K562 (cell line): ENCODE results near the gene NHS. TPM values are rescaled to one million over a fixed set of nuclear protein-coding genes. Genes with fewer than 3 reads are reported as not detected.

ENCODE experiments used
- ATAC-seq: fragments of 200-7000 bp; cut with Tn5 transposase; 3 replicates; pipeline ENCODE4 v1.9.1; 2020; ENCODE audit warnings: moderate library complexity
- BruUV-seq: library from RNA; stranded (reverse); fragments of 400-500 nt; replicated peaks from 2 replicates; lab custom pipeline; 2021; lab: Mats Ljungman, UMichigan
- CTCF ChIA-PET: fragments of 300-600 bp; formaldehyde crosslinking; extraction: SDS; loops from one replicate; lab custom pipeline; 2021; ENCODE audit warnings: low intra/inter-chr PET ratio; lab: Yijun Ruan, JAX
- POLR2A ChIA-PET: fragments of 300-600, 350-650 bp; sonication (Branson Sonifier 250); formaldehyde crosslinking; extraction: SDS; loops from one replicate; lab custom pipeline; 2021; ENCODE audit warnings: antibody characterized with exemption, inconsistent platforms; lab: Yijun Ruan, JAX
- DNase-seq, 4 experiments: peaks; one replicate each; pipeline versions ENCODE4 v3.0.0 to v3.0.0-alpha.2; 2011 to 2018; ENCODE audit warnings: low spot score in 3 of 4, mixed read lengths in 3 of 4; ENCODE audit errors: extremely low read depth in 1 of 4
- FAIRE-seq: peaks from 2 replicates; lab custom pipeline; 2011; peaks lifted over from hg19 to GRCh38; lab: Jason Lieb, UNC
- H2AFZ ChIP-seq: 2 replicates; pipeline ENCODE4 v1.6.0; 2011; ENCODE audit warnings: low read depth, low read length, control low read depth, inconsistent platforms
- H3K27ac ChIP-seq: fragments of 200-600 bp; 3 replicates; pipeline ENCODE4 v1.8.0; 2011; ENCODE audit warnings: low read depth, mild to moderate bottlenecking, control low read depth, inconsistent platforms, low read length, moderate library complexity, mixed read lengths; ENCODE audit errors: extremely low read depth
- H3K27me3 ChIP-seq, 2 experiments: fragments of 300-600 bp in 1 of 2; 2 replicates in 1 of 2; 3 replicates in 1 of 2; pipeline versions ENCODE4 v1.6.0 to v1.8.0; 2011; ENCODE audit warnings: inconsistent platforms in 2 of 2, low read length in 2 of 2, mild to moderate bottlenecking in 1 of 2, mixed read lengths in 1 of 2, moderate library complexity in 1 of 2; ENCODE audit not compliant: control insufficient read depth in 2 of 2, insufficient read depth in 2 of 2
- H3K36me3 ChIP-seq: fragments of 300-600 bp; 3 replicates; pipeline ENCODE4 v1.8.0; 2011; ENCODE audit warnings: mild to moderate bottlenecking, low read length, inconsistent platforms; ENCODE audit not compliant: control insufficient read depth, insufficient read depth
- H3K4me1 ChIP-seq, 2 experiments: fragments of 200-600 bp in 1 of 2; replicated peaks in 1 of 2; 2 replicates in 1 of 2; 3 replicates in 1 of 2; pipeline versions ENCODE4 v1.5.1 to v1.8.0; 2011; ENCODE audit warnings: inconsistent platforms in 2 of 2, low read length in 2 of 2, mild to moderate bottlenecking in 1 of 2, mixed read lengths in 1 of 2, moderate library complexity in 1 of 2; ENCODE audit not compliant: control insufficient read depth in 2 of 2, insufficient read depth in 2 of 2
- H3K4me2 ChIP-seq: 2 replicates; pipeline ENCODE4 v1.6.1; 2011; ENCODE audit warnings: low read length, control low read depth, inconsistent platforms, mixed read lengths; ENCODE audit not compliant: insufficient read depth
- H3K4me3 ChIP-seq: fragments of 200-600 bp; sonication (generic), shearing (Covaris generic); 2 replicates; pipeline ENCODE4 v1.5.1; 2016; ENCODE audit warnings: control low read depth, inconsistent platforms
- H3K79me2 ChIP-seq: fragments of 200-600 bp; 3 replicates; pipeline ENCODE4 v1.8.0; 2011; ENCODE audit warnings: low read length, inconsistent platforms; ENCODE audit not compliant: control insufficient read depth, insufficient read depth
- H3K9ac ChIP-seq, 2 experiments: 2 replicates each; pipeline versions ENCODE4 v1.6.0 to v1.6.1; 2011; ENCODE audit warnings: low read depth in 2 of 2, low read length in 2 of 2, control low read depth in 1 of 2, inconsistent platforms in 1 of 2, mild to moderate bottlenecking in 1 of 2, mixed read lengths in 1 of 2; ENCODE audit not compliant: insufficient read depth in 1 of 2
- H3K9me1 ChIP-seq: one replicate; pipeline ENCODE4 v1.6.0; 2011; ENCODE audit warnings: inconsistent platforms, mild to moderate bottlenecking, low read length, moderate library complexity; ENCODE audit not compliant: control insufficient read depth, insufficient read depth
- H3K9me3 ChIP-seq: replicated peaks from 2 replicates; pipeline ENCODE4 v1.5.1; 2011; ENCODE audit warnings: low read depth, low read length, inconsistent platforms; ENCODE audit not compliant: control insufficient read depth, insufficient read depth
- H4K20me1 ChIP-seq: replicated peaks from 2 replicates; pipeline ENCODE4 v1.6.1; 2011; ENCODE audit warnings: low read length, inconsistent platforms, mixed read lengths; ENCODE audit not compliant: control insufficient read depth, insufficient read depth
- CXXC5 ChIP-seq: fragments of 250-450 bp; sonication (Bioruptor Pico); IDR thresholded peaks from 2 replicates; pipeline ENCODE4 v1.8.0; 2022; ENCODE audit warnings: inconsistent platforms, mild to moderate bottlenecking, moderate library complexity
- TAF7 ChIP-seq: fragments of 450-650 bp; IDR thresholded peaks from 2 replicates; pipeline ENCODE4 v1.6.1; 2016; ENCODE audit warnings: missing genetic modification characterization, missing compliant biosample characterization
- ZNF232 ChIP-seq: sonication (generic); formaldehyde crosslinking; IDR thresholded peaks from 2 replicates; pipeline ENCODE4 v1.8.0; 2022; ENCODE audit warnings: mild to moderate bottlenecking, missing genetic modification reagents
- ZNF512 ChIP-seq: IDR thresholded peaks from 2 replicates; pipeline ENCODE4 v1.6.1; 2016; ENCODE audit warnings: missing genetic modification characterization, missing compliant biosample characterization
- ZNF785 ChIP-seq: fragments of 250-450 bp; sonication (Bioruptor Pico); IDR thresholded peaks from 2 replicates; pipeline ENCODE4 v1.4.0; 2020; ENCODE audit warnings: mild to moderate bottlenecking
- WGBS: fragments of 100-300 bp; shearing (Covaris generic); methylation state at CpG from one replicate; pipeline ENCODE4 v1.1.6; 2016; ENCODE audit warnings: low coverage, mixed read lengths; ENCODE audit not compliant: insufficient coverage; ENCODE audit errors: missing lambda C conversion rate; 5-methylcytosine and 5-hydroxymethylcytosine counted together
- in situ Hi-C: fragments of 300-500 bp; cut with MboI; formaldehyde crosslinking; loops from 4 replicates; pipeline ENCODE4 v1.15.0; 2018; ENCODE audit warnings: inconsistent platforms, mixed read lengths
- intact Hi-C: fragments of 100-400 bp; cut with micrococcal nuclease; formaldehyde crosslinking; loops from 2 replicates; pipeline ENCODE4 v1.14.2; 2022
- polyA plus RNA-seq, 8 experiments: library from polyadenylated mRNA; depleted of rRNA in 4 of 8; stranded (reverse) in 5 of 8; unstranded in 3 of 8; fragments of >200 nt; fragmentation: Nextera tagmentation in 2 of 8; fragmentation: Illumina TruSeq in 1 of 8; extraction: Ambion mirVana in 2 of 8; extraction: Trizol in 1 of 8; gene quantifications; 2 replicates each; pipeline versions ENCODE4 v1.2.1 to v1.2.3, GENCODE V29; 2011 to 2014; ENCODE audit warnings: inconsistent platforms in 1 of 8, missing spikeins in 1 of 8
- total RNA-seq, 7 experiments: library from RNA; depleted of rRNA in 6 of 7; stranded (reverse); fragments of >200 nt in 6 of 7; fragmentation: Illumina TruSeq in 2 of 7; extraction: Trizol in 2 of 7; gene quantifications; 2 replicates each; pipeline versions ENCODE4 v1.2.1 to v1.2.3, GENCODE V29; 2011 to 2021; ENCODE audit warnings: low replicate concordance in 1 of 7
- TF ChIP-seq, protein P1 (sequence below): fragments of 450-650 bp; IDR thresholded peaks from 2 replicates; pipeline ENCODE4 v1.6.1; 2016; ENCODE audit warnings: borderline replicate concordance

Gene NHS
- total and polyA plus RNA-seq, 9 of the 15 experiments (the other 6 are each of a cell fraction or from before 2014, with no cell fraction given): 0.02 TPM; not detected in 8

DNA sequence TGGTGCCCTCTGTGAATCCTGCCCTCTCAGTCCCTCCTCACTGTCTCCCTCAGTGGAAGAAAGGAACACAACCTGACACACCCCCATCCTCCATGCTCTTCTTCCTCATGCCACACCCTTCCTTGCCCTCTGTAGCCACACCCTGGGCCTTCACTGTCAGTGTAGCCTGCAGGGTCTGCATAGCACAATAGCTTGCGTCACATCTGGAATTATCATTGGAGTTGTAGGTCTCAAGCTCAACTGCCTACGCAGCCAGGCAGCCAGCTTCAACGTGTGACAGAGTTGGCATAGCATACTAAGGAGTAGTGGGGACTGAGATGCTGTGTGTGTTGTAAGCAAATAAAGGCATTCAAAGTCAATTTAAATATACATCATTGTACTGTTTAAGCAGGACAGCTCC lies 248.8 kb downstream of the NHS start:
- POLR2A ChIA-PET: no interaction called here
- no peak for FAIRE-seq

DNA sequence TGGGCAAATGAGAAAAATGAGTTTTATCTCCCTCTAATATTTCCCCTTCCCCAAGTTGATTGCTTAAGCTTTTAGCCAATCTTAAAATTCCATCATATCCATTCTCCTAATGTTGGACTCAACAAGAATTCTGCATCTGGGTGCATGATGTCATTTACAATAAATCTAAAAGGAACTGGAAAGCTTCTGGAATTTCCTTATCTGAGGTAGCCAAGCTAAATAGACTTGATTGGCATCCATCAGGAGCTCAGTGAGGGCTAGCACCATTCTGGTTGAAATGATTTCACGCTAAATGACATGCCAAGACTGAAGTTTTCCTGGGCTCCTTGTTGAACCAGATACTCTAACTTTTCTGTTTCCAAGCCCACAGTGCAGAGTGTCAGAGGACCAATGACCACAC lies 252.0 kb downstream of the NHS start:
- no peaks in the 10 kb centered on the region for H3K27me3 ChIP-seq
- FAIRE-seq (no peak), DNase-seq (no peak), ATAC-seq (no peak)
- H3K9me1 ChIP-seq: no peaks in the 10 kb centered on the region
- intact Hi-C loops: no loop called here
- H4K20me1 ChIP-seq: no peaks in the 10 kb centered on the region
- H3K9me3 ChIP-seq: no peaks in the 10 kb centered on the region
- BruUV-seq: no TSS peak
- H2AFZ ChIP-seq: no peak overlapping the region
- TF ChIP-seq ZNF232 (CRISPR knock-in tag): no peak
- no peak for TF ChIP-seq TAF7
- TF ChIP-seq, protein P1, sequence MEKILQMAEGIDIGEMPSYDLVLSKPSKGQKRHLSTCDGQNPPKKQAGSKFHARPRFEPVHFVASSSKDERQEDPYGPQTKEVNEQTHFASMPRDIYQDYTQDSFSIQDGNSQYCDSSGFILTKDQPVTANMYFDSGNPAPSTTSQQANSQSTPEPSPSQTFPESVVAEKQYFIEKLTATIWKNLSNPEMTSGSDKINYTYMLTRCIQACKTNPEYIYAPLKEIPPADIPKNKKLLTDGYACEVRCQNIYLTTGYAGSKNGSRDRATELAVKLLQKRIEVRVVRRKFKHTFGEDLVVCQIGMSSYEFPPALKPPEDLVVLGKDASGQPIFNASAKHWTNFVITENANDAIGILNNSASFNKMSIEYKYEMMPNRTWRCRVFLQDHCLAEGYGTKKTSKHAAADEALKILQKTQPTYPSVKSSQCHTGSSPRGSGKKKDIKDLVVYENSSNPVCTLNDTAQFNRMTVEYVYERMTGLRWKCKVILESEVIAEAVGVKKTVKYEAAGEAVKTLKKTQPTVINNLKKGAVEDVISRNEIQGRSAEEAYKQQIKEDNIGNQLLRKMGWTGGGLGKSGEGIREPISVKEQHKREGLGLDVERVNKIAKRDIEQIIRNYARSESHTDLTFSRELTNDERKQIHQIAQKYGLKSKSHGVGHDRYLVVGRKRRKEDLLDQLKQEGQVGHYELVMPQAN: no peak
- TF ChIP-seq ZNF512 (tag): no peak
- no peak for TF ChIP-seq ZNF785 (CRISPR knock-in tag)
- H3K27ac ChIP-seq: no peak overlapping the region
- CTCF ChIA-PET: no interaction called here
- POLR2A ChIA-PET: no interaction called here
- in situ Hi-C loops: no loop called here
- no peaks in the 10 kb centered on the region for H3K79me2 ChIP-seq
- no peak overlapping the region for H3K9ac ChIP-seq
- no peak overlapping the region for H3K4me2 ChIP-seq
- no peaks in the 10 kb centered on the region for H3K36me3 ChIP-seq
- no peak overlapping the region for H3K4me3 ChIP-seq
- 0% methylated on average over 1 of the region's 1 CpG for WGBS
- no peaks in the 10 kb centered on the region for H3K4me1 ChIP-seq

More for the DNA sequence above, 248.8 kb downstream of the NHS start:
- H3K9me1 ChIP-seq: no peaks in the 10 kb centered on the region
- no peak overlapping the region for H3K4me2 ChIP-seq
- no peaks in the 10 kb centered on the region for H3K9me3 ChIP-seq
- ATAC-seq (no peak), DNase-seq (no peak)
- H3K4me1 ChIP-seq: no peaks in the 10 kb centered on the region
- in situ Hi-C loops: no loop called here
- H4K20me1 ChIP-seq: no peaks in the 10 kb centered on the region
- no peak overlapping the region for H3K27ac ChIP-seq
- no peaks in the 10 kb centered on the region for H3K79me2 ChIP-seq
- H3K27me3 ChIP-seq: no peaks in the 10 kb centered on the region
- no peak overlapping the region for H2AFZ ChIP-seq
- CTCF ChIA-PET: no interaction called here
- no peak overlapping the region for H3K9ac ChIP-seq
- no peaks in the 10 kb centered on the region for H3K36me3 ChIP-seq
- no peak for TF ChIP-seq CXXC5 (CRISPR knock-in tag)
- 7% methylated on average over 3 of the region's 3 CpGs for WGBS
- no TSS peak for BruUV-seq
- H3K4me3 ChIP-seq: no peak overlapping the region
- intact Hi-C loops: no loop called here
